ENCODE results near the gene TPK1. TPM values are rescaled to one million over a fixed set of nuclear protein-coding genes. Genes with fewer than 3 reads are reported as not detected.
A peak's percentile ranks its signal among the peaks of the same experiment; 100 is the strongest.

TPK1 gene
- total and polyA plus RNA-seq, 2 of the 13 experiments (the other 11 are each of a cell fraction or from before 2014, with no cell fraction given), result 1.0 to 1.2 TPM

GRCh38 chr7:144682581-144683280 is 153.1 kb downstream of the TPK1 start (continued):
- TF ChIP-seq TRIM22 (IDR thresholded peaks at IDR 0.05) (no peak), ELK4 (CRISPR knock-in tag; IDR thresholded peaks at IDR 0.05; ENCODE audit: borderline replicate concordance) (no peak), GATAD1 (CRISPR knock-in tag; IDR thresholded peaks at IDR 0.05) (no peak)

GRCh38 chr7:144676492-144676891 is 159.4 kb downstream of the TPK1 start:
- H3K4me1 ChIP-seq (ENCODE audit: insufficient read depth, low read length), result no peaks in the 10 kb centered on the region
- DNase-seq (ENCODE audit: low spot score) (no peak), FAIRE-seq (no peak), ATAC-seq (no peak)
- no peak overlapping the region for H3K27ac ChIP-seq (ENCODE audit: extremely low read length, insufficient read depth, low read length)
- H3K4me3 ChIP-seq (replicated peaks in 1 of 3; ENCODE audit: insufficient read depth in 1 of 3, low read depth in 2 of 3, low read length in 3 of 3), result no peak overlapping the region
- no peaks in the 10 kb centered on the region for H3K36me3 ChIP-seq (replicated peaks in 1 of 2; ENCODE audit: control insufficient read depth in 1 of 2, insufficient read depth in 2 of 2, low read length in 2 of 2)
- no peak overlapping the region for H3K9ac ChIP-seq (ENCODE audit: insufficient read depth, low read depth, low read length)
- in situ Hi-C loops (cut with HindIII; ENCODE audit: extremely low pct_ligation_motif_present, low pct_unique_long_range_greater_than_20kb), result no loop called here
- ChIA-PET CTCF (ENCODE audit: low intra/inter-chr PET ratio, low total read pairs) (no interaction called here), POLR2A (no interaction called here)
- no peaks in the 10 kb centered on the region for H3K9me3 ChIP-seq (ENCODE audit: low read length)
- no peaks in the 10 kb centered on the region for H3K27me3 ChIP-seq (ENCODE audit: control insufficient read depth in 1 of 2, insufficient read depth in 2 of 2, low read length in 2 of 2)
- intact Hi-C loops (cut with micrococcal nuclease; ENCODE audit: unreplicated experiment), result no loop called here
- no TSS peak for BruUV-seq (replicated peaks)
- TF ChIP-seq CREB1 (IDR thresholded peaks at IDR 0.05), result peak; percentile 55; the same call in 1 of the 2 replicates
- no peak for TF ChIP-seq CREB1 (CRISPR knock-in tag; IDR thresholded peaks at IDR 0.05)
- no peak for TF ChIP-seq ZNF569 (CRISPR knock-in tag; IDR thresholded peaks at IDR 0.05; ENCODE audit: borderline replicate concordance)
- peak; percentile 55 for TF ChIP-seq ATF7 (IDR thresholded peaks at IDR 0.05)
- no peak for TF ChIP-seq ATF7 (CRISPR knock-in tag; IDR thresholded peaks at IDR 0.05)
- H4K20me1 ChIP-seq (ENCODE audit: insufficient read depth, low read length), result no peaks in the 10 kb centered on the region
- no peak overlapping the region for H2AFZ ChIP-seq (ENCODE audit: low read length)
- WGBS (ENCODE audit: low lambda C conversion rate), result under 1% methylated on average over 5 of the region's 5 CpGs
- no peaks in the 10 kb centered on the region for H3K79me2 ChIP-seq (ENCODE audit: insufficient read depth, low read length)
- H3K4me2 ChIP-seq (ENCODE audit: low read depth, low read length), result no peak overlapping the region

Measured in HepG2 (cell line).